Cerebellar cortex (tissue), 1 donor: Measurements from ENCODE around the gene DDX39B.

Source experiments
- DNase-seq: peaks from one replicate; pipeline ENCODE4 v3.0.0-alpha.2; 2015; ENCODE audit warnings: low spot score

Gene DDX39B

GRCh38 chr6:31547727-31548543 lies 6.1 kb upstream of the DDX39B start:
- no peak for DNase-seq

DNA sequence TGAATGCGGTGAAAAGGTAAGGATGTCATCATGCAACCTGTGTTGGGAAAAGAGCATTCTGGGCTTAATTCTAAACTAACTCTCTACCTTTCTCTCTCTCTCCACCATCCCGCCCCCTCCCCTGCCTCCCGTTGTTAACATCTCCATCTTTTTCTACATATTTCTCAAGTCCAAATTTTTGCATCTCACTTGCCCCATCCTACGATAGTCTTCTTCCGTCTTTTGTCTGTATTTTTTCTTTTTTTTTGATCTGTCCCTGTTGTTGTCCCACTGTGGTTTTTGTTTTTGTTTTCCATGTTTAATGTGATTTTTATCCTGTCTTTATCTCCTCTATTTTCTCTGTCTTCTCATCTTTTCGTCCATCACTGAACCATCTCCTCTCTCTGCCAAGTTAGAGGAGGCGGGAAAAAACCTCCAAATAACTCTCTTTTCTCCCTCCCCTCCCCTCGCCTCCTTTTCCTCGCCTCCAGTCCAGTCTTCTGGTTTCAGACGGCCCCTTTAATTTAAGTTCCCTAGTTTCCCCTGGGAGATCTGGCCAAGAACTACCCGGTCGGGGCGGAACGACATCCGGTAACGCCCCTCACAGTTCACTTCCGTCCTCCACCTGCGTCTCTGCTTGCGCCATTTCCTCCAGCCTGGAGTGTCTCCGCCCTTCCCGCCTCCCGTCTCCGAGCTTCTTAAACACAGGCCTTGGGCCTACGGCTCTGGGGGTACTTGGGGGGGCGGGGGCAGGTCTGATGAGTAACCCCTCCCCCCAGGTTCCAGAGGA lies 5.3 kb upstream of the DDX39B start, which contains the start of gene NFKBIL1:
Gene NFKBIL1, plus strand, starts transcription at position 651 of the 769 bp plus-strand sequence. Its CDS starts 87 bp downstream, at position 738.
- DNase-seq: peak; percentile 99

- peak; percentile 99 for DNase-seq
Observed at GRCh38 chr6:31546339-31546957, 4.6 kb upstream of the DDX39B start, which contains the start of gene ATP6V1G2. Gene ATP6V1G2, minus strand, starts transcription at chr6:31546608. Its CDS starts 49 bp downstream, at chr6:31546559.

DNA sequence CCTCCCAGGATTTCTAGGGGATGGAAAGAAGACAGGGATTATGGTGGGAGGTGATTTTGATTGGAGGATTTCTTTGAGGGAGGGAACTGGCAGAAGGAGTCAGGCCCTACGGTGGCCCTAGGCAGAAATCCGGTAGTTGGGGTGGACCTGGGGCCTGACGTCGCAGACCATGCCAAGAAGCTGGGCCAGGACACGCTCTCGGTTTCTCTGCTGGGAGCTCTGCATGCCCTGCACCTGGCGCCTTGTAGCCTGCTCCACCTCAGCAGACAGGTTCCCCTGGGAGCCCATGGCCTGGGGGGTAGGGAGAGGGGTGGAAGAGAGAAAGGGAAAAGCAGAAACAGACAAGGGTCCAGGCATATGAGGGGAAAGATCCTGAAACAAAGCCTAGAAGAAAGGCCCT lies 3.5 kb upstream of the DDX39B start:
- DNase-seq: peak; percentile 32

DNA sequence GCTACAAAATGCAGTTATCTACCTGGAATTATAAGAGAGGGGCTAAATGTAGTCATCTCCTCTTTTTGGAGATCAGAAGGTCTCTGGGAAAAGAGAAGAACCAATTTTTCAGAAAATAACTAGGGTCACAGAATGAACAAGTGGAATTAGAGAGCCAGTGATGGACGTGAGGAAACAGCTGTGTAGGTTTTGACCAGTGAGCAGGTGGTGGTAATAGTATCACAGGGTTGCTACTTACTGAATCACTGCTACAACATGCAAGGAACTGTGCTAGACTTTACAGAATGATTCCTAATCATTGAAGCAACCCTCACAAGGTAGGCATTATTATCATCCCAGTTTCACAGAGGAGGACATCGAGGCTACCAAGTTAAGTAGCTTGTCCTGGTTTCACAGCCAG lies 2.9 kb upstream of the DDX39B start:
- no peak for DNase-seq

DNA sequence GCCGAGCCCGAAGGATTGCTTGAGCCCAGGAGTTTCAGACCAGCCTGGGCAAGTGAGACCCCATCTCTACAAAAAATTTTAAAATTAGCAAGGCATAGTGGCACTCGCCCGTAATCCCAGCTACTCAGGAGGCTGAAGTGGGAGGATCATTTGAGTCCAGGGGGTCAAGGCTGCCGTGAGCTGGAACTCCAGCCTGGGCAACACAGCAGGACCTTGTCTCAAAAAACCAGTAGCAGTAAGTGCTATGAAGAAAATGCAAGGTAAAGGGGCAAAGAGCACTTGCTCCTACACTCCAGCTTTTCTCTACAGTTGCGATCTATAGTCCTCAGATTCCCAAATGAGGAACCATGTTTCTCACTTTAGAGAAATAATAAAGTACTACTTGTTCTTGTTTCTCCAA lies 1.8 kb upstream of the DDX39B start:
- DNase-seq: no peak

DNA sequence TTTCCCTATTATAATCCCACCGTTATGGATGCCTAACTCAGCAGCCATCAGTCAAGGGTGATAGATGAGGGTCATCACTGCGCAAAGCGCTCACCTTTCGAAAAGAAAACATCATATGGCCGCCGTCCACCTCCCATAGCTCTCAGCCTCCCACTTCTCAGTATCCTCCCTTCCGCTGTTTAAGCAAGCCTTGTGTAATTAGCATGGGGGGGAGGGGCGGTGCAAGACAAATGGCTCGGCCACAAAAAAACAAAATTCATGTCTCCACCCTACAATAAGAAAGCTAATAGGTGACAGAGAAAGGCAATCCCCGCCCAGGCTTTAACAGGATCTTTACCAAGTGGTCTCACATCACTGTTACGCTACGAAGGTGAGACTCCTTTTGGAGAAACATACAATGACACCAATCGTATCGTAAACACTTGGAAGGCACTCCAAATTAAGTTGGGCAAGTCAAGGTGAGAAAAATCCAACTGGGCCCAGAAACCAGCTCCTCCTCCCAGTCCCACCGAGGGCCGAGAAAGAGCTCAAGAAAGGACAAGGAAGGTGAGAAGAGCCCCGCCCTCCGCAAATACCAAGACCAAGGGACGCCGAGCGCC lies 645 bp downstream of the DDX39B start:
- peak; percentile 40 for DNase-seq

GRCh38 chr6:31540640-31541039 lies 1.2 kb downstream of the DDX39B start:
- no peak for DNase-seq

DNA sequence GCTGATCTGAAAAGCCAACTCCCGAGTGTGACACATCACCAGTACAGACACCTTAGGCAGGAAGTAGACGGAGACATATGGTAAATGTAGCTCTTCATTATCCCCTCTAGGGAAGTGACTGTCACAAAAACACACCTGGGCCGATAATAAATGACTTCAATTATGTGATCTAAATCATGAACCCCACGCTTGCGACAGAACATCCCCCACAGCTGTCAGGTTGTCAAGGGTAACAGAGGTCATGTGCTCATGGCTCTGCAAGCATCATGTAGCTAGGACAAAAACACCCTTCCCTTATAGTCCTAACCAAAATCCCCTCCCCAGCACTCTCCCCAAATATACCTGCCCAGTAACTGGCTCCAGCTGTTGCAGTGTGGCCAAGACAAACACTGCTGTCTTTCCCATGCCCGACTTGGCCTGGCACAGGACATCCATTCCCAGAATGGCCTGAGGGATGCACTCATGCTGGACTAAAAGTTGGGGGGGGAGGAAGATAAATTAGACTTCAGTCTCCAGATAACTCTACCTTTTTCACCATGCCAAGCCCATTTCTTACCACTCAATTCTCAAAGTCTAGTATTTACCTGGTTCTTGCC lies 2.9 kb downstream of the DDX39B start:
- no peak for DNase-seq

DNA sequence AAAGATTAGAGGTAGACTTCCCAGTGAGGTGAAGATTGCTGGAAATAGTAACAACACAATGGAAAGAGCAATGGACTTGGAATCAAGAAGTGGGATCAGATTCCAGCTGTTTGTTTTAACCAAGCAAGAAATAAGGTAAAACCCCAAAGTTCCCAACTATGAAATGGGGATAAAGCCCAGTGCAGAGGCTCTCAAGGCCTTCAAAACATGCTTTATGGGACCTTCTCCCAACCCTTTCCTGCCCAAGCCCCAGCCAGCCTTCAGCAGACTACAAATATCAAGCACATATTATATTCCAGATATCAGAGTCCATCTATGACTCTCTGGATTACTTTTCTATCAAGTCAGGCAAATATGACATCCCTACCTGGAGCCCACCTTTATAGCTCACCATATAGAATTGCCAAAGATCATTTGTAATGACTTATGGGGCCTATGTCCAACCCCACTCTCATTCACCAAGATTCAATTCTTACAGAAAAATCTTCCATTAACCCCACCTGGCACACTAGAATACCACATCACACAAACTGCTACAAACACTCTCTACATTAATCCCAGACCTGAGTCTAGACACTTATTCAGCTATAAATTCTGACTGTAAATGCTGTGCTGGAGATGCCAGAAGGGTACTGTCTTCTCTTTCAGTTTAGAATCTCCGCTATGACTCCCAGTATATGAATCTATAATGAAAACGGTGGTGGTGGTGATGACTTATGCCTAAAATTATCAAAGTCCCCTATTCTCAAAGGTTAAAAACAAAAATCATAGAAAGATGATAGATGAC lies 6.1 kb downstream of the DDX39B start:
- DNase-seq: no peak

DNA sequence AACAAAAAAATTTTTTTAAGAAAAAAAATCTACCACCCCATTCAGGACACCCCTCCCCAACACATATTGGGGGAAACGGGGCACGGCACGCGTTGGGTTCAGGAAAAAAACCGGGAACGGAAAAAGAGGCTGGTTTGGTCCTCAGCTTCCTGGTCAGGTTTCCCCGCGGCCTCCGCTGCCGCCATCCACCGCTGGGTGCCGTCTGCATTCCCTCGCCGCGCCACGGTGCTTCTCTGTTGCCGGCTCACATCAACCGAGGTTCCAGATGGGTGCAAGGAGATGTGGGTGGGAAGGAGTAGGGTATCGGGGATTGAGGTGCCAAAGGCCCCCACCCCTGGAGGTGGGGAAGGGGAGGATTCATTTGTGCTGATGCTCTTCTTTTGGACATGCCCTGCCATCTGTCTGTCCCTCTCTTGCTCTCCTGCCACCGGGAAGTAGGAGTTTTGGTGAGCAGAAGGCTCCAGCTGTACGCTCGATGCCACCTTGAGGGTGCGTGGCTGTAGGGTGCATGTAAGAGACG lies 7.2 kb downstream of the DDX39B start:
- no peak for DNase-seq

GRCh38 chr6:31534011-31534410 lies 7.8 kb downstream of the DDX39B start:
- no peak for DNase-seq

- DNase-seq: no peak
Observed at GRCh38 chr6:31533455-31533841, 8.4 kb downstream of the DDX39B start.

DNA sequence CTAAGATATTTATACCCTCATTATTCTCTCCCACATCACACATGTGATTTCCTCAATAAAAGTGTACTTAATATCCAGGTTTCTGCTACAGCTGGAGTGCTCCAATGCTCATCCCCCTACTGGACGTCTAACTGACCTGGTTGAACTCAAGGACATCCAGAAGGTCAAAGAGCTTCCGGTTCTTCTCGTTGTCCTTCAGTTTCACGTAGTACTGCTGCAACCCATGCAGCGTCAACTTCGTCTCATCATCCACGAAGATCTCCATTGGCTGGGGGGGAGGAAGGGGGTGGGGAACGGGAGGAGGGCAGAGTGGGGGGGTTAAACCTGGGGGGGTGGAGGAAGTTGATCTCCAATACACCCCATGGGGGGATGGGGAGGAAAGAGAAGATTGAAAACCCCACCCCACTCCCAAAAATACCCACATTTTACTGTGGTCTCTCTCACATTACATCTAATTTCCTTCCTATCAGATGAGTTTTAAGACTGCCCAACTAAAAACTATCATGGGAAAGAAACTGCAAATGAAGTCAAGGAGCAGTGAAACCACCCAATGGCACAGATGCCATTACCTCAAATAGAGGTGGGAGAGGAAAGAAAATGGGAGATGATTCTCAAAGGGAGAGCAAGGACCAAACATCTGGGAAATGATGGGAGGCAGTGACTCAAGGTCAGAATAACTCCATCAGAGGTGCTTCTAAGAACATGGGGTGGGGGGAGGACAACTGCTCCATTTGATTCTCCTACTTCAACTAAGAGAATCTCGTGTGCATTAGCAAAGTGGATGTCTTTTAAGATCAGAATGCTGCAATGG lies 9.0 kb downstream of the DDX39B start:
- no peak for DNase-seq

GRCh38 chr6:31531771-31532643 lies 9.8 kb downstream of the DDX39B start:
- no peak for DNase-seq

GRCh38 chr6:31531162-31531561 lies 10.6 kb downstream of the DDX39B start:
- DNase-seq: no peak

GRCh38 chr6:31530659-31531058 lies 11.1 kb downstream of the DDX39B start:
- DNase-seq: peak; percentile 22

DNA sequence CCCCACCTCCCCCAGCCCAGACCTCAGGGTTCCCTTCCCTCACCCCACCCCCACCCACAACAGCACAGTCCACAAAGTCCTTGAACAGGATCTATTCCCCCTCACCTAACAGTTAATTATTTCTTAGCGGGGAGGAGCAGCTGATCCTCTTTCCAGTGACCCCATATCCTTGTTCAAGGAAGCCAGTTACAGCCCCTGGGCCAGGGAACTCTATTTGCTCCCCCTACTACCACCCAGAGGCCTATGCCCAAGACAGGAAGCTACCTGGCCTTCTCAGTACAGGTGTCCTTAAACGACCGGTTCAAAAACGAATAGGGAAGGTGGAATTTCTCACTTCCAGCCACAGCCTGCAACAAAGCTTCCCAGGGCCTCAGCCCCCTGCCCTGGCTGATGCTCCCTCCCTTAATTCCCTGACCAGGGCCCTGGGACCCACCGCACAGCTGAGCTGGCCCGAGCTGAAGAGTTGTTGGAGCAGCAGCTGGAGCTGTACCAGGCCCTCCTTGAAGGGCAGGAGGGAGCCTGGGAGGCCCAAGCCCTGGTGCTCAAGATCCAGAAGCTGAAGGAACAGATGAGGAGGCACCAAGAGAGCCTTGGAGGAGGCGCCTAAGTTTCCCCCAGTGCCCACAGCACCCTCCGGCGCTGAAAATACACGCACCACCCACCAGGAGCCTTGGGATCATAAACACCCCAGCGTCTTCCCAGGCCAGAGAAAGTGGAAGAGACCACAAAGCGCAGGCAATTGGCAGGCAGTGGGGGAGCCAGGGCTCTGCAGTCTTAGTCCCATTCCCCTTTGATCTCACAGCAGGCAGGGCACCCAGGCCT lies 12.3 kb downstream of the DDX39B start:
- DNase-seq: peak; percentile 29
